ENCODE measurements around the gene MNT.
A peak's percentile ranks its signal among the peaks of the same experiment; 100 is the strongest.

MNT gene

DNA sequence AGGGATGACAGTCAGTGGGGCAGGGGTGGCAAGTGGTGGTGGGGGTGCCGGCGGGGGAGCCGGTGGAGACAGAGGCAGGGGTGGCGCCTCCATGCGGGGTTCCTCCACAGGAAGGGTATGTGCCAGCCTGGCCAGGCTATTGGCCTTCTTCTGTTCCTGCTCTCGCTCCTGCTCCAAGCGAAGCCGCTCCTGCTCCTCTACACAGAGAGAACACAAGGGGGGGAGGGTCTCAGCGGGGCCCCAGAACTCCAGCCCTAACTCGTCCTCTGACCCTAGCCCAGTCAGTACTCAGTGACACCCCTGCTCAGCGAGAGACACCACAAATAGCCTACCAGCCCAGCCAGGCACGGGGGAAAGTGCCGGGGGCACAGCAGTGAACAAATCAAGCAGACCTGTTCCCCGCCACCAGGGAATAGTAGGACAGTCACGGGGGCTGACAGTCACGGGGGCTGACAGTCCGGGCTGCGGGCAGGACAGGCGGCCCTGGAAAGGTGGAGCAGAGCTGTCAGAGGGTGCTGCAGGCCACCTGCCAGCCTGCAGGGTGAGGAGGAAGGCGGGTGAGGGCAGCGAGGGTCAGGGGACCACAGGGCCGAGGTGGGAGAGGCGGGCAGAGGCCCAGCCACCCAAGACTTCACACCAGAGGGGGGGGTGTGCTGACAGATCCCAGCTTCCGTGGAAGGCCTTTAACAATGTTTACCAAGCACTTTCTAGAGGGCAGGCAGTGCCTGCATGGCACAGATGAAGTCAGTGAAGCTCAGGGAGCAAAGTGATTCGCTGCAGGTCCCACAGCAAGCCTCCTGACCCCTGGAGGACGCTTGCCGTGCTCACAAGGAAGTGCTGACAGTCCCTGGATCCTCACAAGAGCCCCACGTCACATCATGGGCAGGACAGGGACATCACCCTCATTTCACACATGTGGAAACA is 5.3 kb downstream of the MNT start:
- no peak for DNase-seq (ENCODE audit: low read depth)

- no peak for DNase-seq (ENCODE audit: low read depth)
Measured at GRCh38 chr17:2394775-2395201, 6.1 kb downstream of the MNT start.

DNA sequence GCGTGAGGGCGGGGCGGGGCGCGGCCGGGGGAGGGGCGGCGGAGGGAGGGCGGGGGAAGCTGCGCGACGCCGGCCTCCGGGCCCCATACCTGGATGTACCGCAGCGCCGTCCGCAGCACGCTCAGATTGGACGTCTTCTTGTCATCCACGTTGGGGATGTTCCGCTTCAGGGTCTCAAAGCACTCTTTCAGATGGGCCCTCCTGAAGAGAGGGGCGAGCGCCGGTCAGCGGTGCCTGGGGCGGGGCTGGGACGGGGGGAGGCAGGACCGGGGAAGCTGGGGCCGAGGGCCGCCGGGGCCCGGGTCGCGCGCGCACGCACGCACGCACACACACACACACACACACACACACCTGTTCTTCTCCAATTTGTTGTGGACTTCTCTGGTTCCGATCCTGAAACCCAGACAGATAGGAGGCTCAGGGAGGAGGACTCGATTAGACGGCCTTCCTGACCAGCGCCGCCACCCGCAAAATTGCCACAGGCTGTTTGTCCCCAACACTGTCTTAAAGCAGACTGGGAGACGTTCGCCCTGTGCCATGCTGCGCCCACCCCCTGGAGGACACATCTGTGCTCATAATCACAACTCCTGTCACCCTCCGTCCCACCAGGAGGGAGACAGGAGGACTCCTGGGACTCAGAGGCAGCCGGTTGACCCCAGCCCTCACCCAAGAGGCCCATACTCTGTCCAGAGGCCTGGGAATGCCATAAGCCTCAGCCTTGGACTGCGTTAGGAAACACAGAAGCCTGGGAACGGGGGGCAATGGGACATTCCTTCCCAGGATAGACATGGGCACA is 6.7 kb downstream of the MNT start:
- no peak for DNase-seq (ENCODE audit: low read depth)

DNA sequence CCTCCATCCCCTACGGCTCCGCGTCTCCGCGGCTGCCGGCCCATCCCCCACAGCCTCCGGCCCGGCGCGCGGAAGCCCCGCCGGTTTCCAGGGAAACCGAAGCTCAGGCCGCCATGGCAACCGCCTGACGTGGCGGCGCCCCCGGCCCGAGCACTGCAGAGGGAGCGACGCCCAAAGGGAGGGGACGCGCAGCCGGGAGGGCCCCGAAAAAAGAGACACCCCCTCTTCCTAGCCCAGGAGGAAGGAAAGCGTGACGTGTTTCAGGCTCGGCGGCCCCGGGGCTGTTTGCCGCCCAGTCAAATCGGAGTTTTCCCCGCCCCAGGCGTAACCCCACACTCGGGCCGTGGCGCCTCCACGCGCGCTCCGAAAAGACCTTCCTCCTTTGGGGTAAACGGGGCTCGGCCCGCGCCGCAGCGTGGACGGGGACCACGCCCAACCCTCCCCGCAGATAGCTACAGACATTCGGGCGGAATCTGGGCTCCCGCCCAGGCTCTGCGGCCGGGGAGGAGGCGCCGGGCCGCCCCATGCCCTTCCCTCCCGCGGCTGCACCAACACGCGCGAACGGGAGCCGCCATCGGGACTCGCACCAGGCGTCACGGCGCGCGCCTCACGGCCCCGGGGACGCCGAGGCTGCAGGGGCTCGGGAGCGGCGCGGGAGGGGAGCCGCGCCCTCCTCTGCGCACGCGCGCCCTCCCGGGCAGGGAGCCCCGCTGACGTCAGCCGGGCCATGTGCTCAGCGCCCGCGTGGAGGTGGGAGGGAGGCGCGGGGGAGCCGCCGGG is 7.5 kb downstream of the MNT start:
- peak; percentile 87 for DNase-seq (ENCODE audit: low read depth)

DNA sequence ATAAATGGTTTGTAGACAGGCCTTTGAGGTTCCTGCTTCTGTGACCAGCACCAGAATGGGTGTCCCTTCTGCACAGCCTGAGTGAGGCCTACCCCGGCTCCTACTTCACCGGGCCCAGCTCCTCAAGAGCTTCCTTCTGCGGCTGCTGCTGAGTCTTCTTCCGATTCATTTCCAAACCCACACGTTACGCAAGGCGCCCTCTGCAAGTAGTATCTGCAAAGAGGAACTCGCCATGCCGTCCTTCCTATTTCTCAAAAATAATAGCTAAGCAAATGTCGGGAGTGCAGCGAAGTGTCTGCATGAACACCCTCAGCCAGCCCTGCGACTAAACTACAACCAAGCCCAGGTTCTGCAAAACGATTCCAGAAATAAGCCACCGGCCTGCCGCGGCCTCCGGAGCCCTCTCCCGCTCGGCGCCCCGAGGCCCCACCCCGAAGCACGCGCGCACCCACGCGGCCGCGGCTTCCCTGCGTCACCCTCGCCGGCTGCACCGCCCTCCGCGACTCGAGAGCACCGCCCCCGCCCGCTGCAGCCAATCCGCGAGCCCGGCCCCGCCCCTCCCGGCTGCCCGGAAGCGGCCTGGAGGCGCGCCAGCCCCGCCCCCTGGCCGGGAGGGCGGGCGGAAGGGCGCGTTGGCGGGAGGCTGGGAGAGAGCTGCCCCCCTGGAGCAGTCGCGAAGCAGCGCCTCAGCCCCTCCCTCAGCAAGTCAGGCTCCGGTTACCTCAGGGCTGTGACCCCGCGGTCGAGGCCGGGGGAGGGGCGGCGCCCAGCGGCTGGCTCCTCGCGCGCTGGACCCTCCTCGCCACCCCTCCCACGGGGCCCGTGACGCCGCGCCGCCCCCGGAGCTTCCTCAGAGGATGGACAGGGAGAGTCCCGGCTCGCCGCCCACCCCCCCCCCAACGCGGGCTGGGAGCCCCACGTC is 8.3 kb downstream of the MNT start:
- DNase-seq (ENCODE audit: low read depth) = peak; percentile 98

GRCh38 chr17:2391597-2392251 is 9.1 kb downstream of the MNT start:
- no peak for DNase-seq (ENCODE audit: low read depth)

DNA sequence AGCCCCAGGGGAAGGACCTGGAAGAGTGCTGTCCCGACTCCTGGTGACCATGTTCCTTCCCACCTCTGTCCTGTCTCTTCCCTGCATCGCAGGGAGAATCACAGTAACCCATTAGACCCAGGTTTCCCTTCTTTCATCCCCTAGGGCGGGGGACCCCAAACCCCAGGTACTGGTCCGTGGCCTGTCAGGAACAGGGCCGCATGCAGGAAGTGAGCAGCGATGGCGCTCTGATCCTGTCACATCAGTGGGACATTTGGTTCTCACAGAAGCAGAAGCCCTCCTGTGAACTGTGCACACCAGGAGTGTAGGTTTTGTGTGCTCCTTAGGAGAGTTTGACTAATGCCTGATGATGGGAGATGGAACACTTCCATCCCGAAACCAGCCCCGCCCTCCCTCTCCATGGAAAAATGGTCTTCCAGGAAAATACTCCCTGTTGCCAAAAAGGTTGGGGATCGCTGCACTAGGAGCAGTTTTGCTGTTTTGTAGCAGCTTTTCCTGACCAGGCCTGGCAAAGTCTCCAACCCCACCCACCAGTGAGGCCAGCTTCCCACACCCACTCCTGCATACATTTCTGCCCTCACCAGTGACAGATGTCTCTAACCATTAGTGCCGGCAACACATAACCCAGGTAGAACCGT is 10.5 kb downstream of the MNT start:
- DNase-seq (ENCODE audit: low read depth) = no peak

DNA sequence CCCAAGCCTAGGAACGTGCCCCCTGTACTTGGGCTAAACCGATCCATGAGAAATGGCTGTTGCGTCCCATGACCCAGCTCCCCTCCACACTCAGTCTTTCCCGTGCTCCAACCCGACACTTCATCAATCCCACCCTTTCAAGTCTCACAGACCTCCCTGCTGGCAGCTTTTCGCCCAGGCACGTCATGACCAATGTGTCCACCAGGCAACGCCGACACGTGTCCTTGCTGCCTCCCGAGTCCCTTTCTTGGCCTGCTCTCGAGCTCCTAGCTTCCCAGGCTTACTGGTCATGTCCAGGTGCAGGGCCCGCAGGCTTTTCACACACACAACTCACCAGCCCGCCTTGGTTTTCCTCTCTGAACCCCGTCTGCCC is 12.2 kb downstream of the MNT start:
- no peak for DNase-seq (ENCODE audit: low read depth)

GRCh38 chr17:2388020-2388682 is 12.7 kb downstream of the MNT start:
- no peak for DNase-seq (ENCODE audit: low read depth)

- DNase-seq (ENCODE audit: low read depth) = no peak
Measured at GRCh38 chr17:2387086-2388019, 13.5 kb downstream of the MNT start.

DNA sequence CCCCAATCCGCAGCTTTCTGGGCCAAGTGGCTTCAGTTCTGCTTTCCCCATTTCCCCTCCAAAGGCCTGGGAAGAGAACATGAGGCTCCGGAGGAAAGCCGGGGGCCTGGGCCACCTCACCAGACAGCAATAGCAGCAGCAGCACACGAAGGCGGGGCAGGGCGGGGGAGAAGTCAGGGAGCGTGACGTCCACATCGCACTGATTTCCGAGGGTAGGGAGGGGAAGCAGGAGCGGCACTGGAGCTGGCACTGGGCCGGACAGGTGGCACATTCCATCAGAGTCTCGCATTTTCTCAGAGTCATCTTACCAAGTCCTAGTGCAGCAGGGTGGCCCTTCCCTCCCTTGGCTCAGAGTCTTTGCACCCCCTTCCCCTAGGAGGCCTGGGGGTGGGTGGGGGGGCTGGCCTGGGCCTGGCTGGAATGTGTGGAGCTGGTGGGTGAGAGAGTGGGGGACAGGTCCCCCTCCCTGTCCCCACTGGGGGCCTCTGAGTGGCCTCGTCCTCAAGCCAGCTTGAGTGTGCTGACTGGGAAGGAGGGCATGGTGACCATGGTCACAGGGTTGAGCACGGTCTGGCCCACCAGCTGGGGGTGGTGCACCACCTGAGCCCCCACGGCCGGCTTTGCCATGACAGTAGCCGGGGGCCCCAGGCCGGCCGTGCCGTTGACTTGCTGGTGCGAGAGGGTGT is 14.3 kb downstream of the MNT start:
- no peak for DNase-seq (ENCODE audit: low read depth)

DNA sequence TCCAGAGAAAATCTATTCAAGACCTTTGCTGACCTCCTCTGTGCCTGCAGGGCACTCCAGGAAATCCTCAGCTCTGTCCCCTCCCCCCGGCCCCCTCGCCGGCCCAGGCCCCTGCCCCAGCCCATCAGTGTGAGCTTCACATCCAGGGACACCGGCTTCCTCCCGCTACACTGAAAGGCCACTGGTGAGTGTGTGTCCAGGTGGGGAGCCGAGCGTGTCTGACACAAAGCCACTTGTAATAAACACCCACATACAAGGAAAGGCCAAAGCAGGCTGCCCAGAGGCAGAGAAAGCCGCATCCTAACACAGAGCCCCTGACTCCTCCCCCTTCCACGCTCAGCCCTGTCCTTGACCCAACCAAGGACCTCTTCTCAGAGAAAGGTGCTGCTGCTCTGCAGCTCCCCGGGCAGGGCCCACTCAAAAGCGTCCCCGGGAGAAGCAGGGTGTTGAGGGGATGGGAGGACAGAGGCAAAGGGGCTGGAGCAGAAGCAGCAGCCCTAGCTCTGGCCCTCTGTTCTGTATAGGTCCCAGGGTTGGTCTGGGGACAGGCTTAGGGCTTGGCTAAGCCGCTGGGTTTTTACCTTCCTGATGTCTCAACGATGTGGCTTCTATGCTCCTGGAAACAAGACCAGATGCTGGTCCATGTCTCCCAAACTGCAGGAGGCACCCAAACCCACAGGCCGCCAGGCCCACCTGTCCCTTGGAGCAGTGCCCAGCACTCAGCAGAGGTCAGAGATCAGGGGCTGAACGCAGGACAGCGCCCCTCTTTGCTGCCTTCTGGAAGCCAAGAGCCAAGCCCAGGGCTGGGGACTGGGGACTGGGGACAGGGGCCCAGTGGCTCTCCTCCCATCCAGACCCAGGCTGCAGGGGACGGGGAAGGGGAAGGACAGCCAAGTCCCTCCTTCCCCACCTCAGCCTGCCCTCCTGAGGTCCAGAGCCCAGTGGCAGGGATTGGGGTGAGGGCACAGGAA is 15.3 kb downstream of the MNT start:
- no peak for DNase-seq (ENCODE audit: low read depth)

- DNase-seq (ENCODE audit: low read depth) = no peak
Measured at GRCh38 chr17:2384439-2385127, 16.3 kb downstream of the MNT start.

DNA sequence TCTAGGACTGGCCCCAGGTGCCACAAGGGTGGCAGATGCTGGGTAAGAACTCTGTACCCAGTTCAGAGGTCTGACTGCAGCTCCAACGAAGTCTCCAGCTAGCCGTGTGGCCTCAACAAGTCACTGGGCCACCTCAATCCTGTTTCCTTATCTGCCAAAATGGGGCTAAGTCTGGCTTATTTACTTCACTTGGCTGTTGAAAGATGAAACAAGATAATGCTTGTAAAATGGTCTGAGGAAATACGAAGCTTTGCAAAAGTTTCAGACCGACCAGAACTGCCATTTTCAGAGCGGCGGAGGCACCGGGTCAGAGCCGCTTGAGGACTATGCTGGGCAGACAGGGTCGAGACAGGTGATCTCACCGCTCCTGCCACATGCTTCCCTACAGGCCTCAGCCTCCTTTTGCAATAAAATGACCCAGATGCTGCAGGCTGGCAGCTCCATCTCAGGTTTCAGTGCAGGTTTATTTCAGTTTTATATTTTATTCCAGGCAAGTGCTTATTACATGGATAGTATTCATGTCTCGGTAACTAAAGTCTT is 17.2 kb downstream of the MNT start:
- DNase-seq (ENCODE audit: low read depth) = no peak

DNA sequence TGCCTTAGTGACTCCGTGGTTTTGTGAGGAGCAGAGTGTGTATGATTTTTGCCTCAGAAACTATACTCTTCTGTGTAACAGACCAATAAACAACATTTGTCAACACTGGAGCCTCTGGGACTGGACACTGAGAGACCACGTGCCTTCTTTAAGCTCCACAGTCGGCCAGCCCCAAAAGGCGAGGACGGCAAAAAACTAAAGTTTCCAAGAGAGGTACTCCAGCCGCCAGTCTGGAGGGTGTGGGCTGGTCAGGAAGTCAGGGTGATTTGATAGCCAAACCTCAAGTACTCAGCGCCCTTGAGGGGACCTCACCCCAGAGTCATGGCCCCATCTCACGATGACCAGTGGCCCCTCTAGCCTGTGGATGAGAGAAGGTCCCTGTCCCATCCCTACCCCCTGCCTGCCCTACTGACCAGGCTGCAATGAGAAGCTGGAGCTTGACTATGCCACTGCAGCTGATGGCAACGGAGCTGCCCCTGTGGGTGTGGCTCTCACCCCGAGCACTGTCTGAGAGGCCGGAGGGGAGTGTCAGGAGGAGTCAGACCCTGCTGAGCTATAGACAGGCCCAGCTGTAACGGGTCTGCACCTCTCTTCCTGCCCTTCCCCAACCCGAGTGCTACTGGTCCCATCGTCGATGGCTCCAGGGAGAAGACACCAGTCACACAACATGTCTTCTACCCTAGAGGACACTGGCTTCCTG is 19.8 kb downstream of the MNT start:
- DNase-seq (ENCODE audit: low read depth) = no peak
